Central memory CD8-positive, alpha-beta T cell (primary cell): ENCODE measurements around the gene SPEF1.

Experiments
- ATAC-seq: fragments of 150-1000 bp; cut with Tn5 transposase; replicated peaks from 2 replicates; pipeline ENCODE4 v1.10.0; 2022; ENCODE audit warnings: mild to moderate bottlenecking, moderate FRiP score, moderate number of reproducible peaks; ENCODE audit not compliant: poor library complexity, severe bottlenecking; ENCODE audit errors: extremely low read depth
- DNase-seq, 2 donors: peaks; one replicate each; pipeline ENCODE4 v3.0.0; 2021; ENCODE audit warnings: low spot score in 2 of 2
- H3K27ac Mint-ChIP-seq: one replicate; pipeline ENCODE4 v1.8.0; 2022; ENCODE audit warnings: low read depth, mild to moderate bottlenecking, moderate library complexity, mixed read lengths
- H3K27me3 Mint-ChIP-seq: one replicate; pipeline ENCODE4 v1.8.0; 2022; ENCODE audit warnings: mixed read lengths
- H3K36me3 Mint-ChIP-seq: one replicate; pipeline ENCODE4 v1.8.0; 2022; ENCODE audit warnings: mild to moderate bottlenecking, moderate library complexity, mixed read lengths; ENCODE audit not compliant: insufficient read depth
- H3K4me1 Mint-ChIP-seq: one replicate; pipeline ENCODE4 v1.8.0; 2022; ENCODE audit warnings: mixed read lengths
- H3K4me3 Mint-ChIP-seq: one replicate; pipeline ENCODE4 v1.8.0; 2022; ENCODE audit warnings: mild to moderate bottlenecking, moderate library complexity, mixed read lengths
- H3K9me3 Mint-ChIP-seq: one replicate; pipeline ENCODE4 v1.8.0; 2022; ENCODE audit warnings: mixed read lengths

SPEF1 gene

DNA sequence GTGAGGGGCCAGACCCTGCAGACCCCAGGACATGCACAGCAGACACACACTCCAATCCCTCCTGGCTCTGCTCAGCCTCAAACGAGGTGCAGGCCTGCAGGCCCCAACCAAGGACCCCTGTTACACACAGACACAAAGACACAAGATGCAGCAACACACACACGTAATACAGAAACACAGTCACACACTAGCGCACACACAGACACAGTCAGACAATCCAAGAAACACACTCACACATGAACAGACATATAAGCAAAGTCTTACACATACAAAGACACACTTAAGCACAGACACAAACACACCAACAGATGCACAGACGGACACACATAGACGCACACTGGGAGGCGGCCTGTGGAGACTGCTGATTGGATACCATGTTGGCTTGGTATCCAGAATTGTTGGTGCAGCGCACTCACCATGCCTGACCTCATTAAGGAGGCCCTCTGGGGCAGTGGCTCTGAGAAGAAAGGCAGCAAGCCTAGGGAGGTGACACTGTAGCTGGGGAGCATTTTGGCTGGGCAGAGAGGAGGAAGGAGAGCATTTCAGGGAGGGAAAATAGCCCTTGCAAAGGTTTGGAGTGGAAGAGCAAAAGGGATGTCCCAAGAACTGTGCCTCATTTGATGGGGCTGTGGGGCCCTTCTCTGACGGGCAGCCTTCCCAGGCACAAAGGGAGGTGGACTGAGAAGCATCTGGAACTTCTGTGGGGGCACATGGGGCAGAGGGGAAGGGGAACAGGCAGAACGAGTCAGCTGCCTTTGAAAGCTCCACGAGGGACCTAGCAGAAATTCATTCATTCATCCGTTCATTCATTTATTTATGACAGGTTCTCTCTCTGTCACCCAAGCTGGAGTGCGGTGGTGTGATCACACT, 50.2 kb downstream of the SPEF1 start:
- no peaks in the 10 kb centered on the region for H3K36me3 Mint-ChIP-seq
- no peak overlapping the region for H3K4me3 Mint-ChIP-seq
- peaks cover 69% of the 10 kb centered on the region for H3K27me3 Mint-ChIP-seq
- no peaks in the 10 kb centered on the region for H3K9me3 Mint-ChIP-seq
- DNase-seq (no peak), ATAC-seq (no peak)
- H3K4me1 Mint-ChIP-seq = no peaks in the 10 kb centered on the region
- no peak overlapping the region for H3K27ac Mint-ChIP-seq

DNA sequence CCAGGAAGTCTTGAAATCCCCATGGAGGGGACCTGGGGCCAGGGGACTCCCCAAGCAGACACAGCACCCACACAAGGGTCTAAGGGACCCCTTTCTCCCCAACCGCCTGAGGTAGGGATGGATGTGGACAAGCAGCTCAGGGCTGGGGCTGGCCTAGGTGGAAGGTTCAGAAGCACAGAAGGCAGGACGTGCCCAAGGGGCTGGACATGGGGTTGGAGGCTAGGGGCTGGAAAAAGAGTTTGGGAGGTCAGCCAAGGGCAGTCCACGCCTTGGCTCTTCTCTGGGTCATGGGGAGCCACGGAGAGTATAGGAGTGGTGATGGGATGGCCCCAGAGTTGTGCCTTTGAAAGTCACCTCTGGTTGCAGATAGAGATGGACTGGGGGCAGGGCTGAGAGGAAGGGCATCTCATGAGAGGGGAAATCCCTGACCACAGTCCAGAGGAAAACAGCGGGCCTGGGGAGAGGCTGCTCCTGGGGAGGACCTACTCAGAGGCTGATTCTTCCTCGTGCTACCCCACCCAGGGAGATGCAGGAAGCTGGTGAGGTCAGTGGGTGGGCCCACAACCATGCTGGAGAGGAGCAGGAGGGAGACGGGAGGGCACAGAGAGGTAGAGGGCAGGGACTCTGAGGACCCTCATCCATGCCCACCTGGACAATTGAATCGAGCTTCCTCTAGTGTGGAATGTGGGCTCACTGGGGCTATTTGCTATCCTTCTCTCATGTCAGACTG, 51.3 kb downstream of the SPEF1 start:
- Mint-ChIP-seq H3K4me1 (no peaks in the 10 kb centered on the region), H3K27me3 (peaks cover 78% of the 10 kb centered on the region), H3K27ac (no peak overlapping the region), H3K9me3 (no peaks in the 10 kb centered on the region), H3K4me3 (no peak overlapping the region), H3K36me3 (no peaks in the 10 kb centered on the region)
- DNase-seq (no peak), ATAC-seq (no peak)

DNA sequence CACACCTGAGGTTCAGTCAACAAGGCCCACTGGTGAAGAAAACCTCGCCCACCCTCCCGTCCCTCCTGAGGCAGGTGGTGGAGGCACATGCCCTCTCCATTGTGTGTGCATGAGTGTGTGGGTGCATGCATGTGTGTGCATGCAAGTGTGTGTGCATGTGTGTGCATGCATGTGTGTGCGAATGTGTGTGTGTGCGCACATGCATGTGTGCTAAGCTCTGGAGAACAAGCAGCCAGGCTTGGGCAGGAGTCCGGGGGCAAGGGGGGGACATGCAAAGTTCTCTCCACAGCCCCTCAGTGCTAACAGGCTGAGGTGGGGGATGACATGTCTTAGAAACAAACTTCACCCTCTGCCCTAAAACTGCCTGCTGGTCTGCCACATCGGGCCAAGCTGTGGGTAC, 51.9 kb downstream of the SPEF1 start:
- no peaks in the 10 kb centered on the region for H3K36me3 Mint-ChIP-seq
- DNase-seq (no peak), ATAC-seq (no peak)
- no peaks in the 10 kb centered on the region for H3K9me3 Mint-ChIP-seq
- no peak overlapping the region for H3K4me3 Mint-ChIP-seq
- H3K27ac Mint-ChIP-seq = no peak overlapping the region
- no peaks in the 10 kb centered on the region for H3K4me1 Mint-ChIP-seq
- H3K27me3 Mint-ChIP-seq = peaks cover 84% of the 10 kb centered on the region

DNA sequence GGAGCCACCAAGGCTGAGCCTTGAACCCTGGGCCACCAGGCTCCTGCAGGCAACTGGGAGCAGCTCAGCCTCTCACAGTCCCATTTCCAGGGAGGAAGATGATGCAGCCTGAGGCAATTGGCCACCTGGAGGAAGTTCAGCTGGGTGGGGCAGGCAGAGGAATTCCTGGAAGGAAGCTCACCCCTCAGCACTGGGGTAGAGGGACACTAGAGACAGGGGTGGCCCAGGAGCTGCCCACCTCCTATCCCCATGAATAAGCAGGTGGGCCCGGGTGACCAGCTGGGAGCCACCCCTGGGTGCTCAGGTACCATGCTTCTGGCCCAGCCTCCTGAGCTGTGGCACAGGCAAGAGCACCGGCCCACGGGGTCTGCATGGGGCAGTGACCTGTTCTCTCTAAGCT, 52.4 kb downstream of the SPEF1 start:
- Mint-ChIP-seq H3K4me3 (no peak overlapping the region), H3K36me3 (no peaks in the 10 kb centered on the region), H3K27ac (no peak overlapping the region), H3K27me3 (peaks cover 86% of the 10 kb centered on the region), H3K9me3 (no peaks in the 10 kb centered on the region), H3K4me1 (no peaks in the 10 kb centered on the region)
- ATAC-seq (no peak), DNase-seq (no peak)

DNA sequence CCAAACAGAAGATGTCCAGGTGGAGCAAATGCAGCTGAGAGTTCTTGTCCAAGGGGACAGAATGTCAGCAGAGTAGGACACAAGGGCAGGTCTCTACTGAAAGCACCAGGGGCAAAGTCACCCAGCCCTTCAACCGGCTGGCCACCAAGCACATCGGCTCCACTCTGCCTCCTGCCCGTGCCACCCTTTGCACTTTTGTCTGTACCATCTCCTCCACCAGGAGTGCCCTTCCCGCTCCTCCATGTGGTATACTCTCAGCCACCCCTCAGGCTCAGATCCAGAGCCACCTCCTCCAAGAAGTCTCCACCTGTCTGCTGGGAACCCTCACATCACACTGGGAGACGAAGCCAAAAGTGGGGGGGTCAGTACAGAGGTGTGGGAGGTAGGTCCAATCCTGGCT, 52.9 kb downstream of the SPEF1 start:
- no peak overlapping the region for H3K4me3 Mint-ChIP-seq
- no peaks in the 10 kb centered on the region for H3K36me3 Mint-ChIP-seq
- DNase-seq = no peak
- H3K9me3 Mint-ChIP-seq = no peaks in the 10 kb centered on the region
- no peak for ATAC-seq
- no peaks in the 10 kb centered on the region for H3K4me1 Mint-ChIP-seq
- H3K27me3 Mint-ChIP-seq = peaks cover 82% of the 10 kb centered on the region
- no peak overlapping the region for H3K27ac Mint-ChIP-seq
